Measurements from ENCODE around the gene CTRB1.
"Not testable (repeated sequence)": the region's sequence is repeated elsewhere in the genome, so short reads cannot be mapped to it uniquely, and the experiment has no call there.

Gene CTRB1

DNA sequence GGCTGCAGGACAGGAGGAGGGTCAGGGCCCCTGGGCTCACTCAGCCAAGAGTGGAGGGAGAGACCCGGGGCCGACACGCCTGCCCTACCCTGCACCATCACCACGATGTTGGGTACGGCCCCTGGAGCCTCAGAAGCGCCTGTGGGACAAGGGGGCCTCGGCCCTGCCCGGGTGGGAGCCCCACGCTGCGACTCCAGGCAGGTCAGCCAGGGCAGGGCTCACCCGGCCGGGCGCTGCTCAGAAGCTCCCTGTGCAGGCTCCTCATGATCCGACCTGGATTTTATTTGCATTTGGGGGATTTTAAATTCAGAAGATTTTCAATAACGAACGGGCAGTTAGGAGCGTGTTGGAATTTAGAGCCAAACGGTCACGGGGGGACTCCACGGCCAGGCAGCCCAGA, 13.9 kb upstream of the CTRB1 start:
- not testable (repeated sequence) for DNase-seq

DNA sequence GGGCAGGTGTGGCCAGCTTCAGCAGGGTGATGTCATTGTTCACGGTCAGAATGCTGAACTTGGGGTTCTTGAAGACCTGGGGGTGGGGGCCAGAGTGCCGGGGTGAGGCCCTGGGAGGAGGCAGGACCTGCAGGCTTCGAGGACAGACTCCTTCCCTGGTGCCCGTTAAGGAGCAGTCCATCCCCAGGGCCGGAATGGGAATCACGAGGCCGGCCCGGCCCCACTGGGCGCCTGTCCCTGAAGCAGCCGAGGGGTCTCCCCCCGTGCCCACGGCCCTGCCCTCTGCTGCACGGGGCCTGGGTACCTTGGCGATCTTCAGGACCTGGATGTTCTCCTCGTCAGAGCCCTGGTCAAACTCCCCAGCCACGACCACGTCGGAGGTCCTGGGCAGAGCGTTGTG, 13.3 kb upstream of the CTRB1 start:
- DNase-seq: not testable (repeated sequence)

DNA sequence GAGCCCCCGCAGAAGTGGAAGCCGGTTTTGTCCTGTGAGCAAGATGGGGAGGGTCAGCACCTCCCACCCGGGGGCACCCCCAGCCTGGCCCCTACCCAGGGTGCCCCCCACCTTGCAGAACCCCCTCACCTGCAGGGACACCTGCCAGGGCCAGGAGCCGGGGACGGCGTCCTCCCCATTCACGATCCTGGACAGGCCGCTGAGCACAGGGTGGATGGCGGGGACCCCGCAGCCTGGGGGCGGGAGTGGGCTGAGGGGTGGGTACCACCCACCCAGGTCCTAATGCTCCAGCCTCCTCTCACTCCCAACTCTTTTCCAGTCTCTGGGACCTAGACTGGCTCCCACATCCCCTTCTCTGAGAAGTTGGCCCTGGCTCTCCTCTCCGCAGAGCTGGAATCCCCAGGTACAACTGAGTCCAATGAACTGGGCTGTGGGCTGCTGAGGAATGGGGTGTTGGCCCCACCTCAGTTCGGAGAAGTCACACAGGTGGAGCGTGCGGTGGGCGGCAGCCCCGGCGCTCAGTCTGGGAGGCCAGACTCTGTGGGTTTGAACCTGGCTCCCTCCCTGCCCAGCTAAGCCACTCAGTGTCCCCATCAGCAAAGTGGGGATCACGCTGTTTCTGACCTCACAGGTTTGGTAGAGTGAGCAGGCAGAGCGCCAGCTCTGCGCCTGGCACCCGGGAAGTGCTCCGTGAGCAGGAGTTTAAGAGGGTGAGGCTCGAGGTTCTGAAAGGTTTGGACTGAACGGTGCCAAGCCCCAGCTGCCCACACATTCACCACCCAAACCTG, 12.6 kb upstream of the CTRB1 start:
- DNase-seq: not testable (repeated sequence)

DNA sequence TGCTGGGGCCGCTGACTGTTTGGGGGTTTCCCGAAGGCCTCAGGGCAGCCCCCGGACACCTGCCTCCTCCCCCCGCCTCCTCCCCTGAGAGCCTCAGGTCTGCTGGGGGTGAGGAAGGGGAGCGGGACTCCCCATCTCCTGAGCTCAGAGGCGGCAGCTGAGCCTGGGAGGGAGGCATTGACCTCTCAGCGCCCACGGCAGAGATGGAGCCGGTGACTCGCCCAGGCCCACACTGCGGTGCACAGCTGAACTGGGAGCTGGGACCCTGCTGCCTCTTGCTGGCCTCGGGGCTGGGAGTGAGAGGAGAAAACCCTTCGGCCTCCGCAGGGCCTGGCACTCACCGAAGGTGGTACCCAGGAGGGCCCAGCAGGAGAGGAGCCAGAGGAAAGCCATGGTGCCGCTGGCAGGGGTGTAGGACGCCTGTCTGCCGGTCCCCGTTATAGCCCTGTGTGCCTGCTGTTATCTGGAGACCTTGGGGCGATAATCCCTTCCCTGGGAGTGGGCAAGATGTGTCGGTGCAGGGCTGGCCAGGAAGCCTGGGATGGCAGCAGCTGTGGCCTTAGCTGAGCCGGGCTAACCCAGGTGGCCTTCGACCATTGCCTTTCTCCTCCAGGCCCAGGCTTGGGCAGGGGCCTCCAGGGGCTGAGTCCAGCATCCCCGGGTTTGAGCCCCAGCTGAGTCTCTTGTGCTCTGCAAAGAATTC, 11.9 kb upstream of the CTRB1 start, which contains the start of gene CTRB2:
Gene CTRB2 (minus strand): TSS at position 413 of the 703 bp plus-strand sequence. CDS start 20 bp downstream, at position 393.
- no peak for DNase-seq

DNA sequence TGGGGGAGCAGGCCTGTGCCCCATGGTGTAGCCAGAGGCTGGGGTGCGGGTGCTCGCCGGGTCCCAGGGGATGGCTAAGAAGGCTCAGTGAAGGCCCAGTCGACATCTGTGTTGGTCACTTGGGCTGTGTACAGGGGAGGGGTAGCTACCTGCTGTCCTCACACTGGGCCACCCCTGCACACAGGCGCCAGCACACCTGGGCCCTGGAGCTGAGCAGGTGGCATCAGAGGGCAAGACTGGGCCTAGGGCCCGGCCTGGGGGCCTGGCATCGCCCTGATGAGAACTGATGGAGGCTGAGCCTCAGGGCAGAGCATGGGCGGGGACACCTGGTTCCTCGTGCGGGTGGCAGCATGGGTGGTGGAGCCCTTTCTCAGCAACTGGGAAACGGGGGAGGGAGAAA, 11.0 kb upstream of the CTRB1 start:
- no peak for DNase-seq

DNA sequence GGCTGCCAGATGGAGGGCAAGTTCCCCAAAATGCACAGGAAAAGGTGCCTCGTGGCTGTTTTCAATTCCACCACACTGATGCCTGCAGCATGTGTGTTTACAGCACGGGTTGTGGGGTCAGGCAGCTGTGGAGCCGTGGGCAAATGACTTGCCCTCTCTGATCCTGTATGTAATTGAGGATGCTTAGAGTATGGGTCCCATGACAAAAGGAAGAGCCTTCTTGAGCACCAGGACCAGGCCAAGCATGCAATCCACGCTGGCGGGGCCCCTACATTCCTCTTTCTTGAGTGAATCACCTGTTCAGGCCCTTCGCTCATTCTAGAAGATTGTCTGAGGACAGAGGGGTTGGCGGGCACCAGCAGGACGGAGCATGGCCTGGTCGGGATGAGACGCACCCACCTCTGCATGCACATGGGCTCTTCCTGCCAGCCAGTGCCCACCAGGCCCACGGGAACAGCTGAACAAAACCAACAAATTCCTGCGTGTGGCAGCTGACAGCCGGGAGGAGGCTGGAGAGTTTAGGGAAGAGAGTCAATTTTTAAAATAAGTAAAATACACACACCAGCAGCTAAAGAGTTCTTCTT, 10.5 kb upstream of the CTRB1 start:
- no peak for DNase-seq

DNA sequence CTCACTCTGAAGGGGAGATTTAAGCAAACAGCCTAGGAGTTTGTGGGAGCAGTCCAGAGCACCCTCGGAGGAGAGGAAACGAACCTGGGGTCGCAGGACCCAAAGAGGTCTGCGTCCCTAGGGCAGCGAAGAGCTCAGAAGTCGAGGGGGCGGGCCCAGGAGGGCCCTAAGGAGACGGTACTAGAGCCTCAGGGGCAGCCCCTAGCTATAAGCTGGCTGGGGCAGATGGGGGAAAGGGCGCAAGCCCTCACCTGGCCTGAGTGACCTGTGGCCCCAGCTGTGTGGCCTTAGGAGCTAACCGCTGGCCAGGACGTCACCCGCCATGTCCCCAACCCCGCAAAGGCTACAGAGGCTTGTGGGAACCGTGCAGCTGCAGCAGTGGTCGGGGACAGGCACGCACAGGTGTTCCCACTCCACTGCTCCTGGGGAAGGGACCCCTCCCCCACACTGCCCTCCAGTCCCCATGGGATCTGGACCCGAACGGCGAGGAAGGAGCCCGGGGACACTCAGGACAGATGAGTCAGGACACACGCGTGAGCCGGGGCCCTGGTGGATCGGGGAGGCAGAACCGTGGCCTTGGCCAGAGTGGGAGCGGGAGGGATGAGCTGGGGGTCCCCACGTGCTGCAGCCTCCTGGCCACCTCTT, 9.8 kb upstream of the CTRB1 start:
- DNase-seq: no peak

DNA sequence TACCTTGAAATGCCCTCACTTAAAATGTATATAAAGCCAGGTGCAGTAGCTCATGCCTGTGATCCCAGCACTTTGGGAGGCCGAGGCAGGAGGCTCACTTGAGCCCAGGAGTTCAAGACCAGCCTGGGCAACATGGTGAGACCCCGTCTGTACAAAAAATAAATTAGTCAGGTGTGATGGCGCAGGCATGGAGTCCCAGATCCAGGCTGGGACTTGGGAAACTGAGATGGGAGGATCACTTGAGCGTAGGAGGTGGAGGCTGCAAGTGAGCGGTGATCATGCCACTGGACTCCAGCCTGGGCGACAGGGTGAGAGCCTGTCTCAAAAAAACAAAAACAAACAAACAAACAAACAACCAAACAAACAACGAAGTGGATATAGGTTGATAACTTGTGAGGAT, 9.3 kb upstream of the CTRB1 start:
- DNase-seq: not testable (repeated sequence)

DNA sequence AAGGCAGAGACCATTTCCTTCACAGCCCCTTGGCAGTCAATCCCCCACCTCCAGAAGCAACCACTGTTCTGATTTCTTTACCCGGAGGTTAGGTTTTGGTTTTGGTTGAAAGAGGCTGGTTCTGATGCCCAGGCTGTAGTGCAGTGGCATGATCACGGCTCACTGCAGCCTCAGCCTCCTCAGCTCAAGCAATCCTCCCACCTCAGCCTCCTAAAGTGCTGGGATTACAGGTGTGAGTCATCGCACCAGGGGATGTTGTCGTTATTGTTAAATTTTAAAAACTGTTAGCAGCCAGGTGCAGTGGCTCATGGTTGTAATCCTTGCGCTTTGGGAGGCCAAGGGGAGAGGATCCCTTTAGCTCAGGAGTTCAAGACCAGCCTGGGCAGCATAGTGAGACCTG, 8.8 kb upstream of the CTRB1 start:
- DNase-seq: no peak

DNA sequence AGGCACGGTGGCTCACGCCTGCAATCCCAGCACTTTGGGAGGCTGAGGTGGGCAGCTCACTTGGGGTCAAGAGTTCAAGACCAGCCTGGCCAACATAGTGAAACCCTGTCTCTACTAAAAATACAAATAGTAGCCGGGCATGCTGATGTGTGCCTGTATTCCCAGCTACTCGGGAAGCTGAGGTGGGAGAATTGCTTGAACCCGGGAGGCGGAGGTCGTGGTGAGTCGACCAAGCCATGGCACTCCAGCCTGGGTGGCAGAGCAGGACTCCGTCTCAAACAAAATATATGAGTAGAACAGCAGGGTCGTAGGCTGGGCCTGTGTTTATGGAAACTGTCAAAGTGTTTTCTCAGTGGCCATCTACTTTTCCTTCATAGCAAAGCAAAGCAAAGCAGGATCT, 7.5 kb upstream of the CTRB1 start:
- not testable (repeated sequence) for DNase-seq

DNA sequence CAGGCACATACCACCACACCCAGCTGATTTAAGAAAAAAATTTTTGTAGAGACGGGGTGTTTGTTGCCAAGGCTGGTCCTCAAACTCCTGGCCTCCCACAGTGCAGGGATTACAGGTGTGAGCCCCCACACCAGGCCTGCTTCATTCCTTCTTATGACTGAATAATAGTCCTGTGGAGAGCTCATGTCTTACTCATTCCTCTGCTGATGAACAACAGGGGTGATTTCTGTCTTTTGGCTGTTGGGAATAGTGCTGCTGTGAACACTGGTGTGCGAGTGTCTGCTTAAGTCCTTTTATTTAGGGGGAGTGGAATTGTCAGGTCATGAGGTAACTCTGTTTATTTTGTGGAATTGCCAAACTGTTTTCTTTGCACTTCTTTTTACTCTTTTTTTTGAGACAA, 2.7 kb upstream of the CTRB1 start:
- DNase-seq: no peak

DNA sequence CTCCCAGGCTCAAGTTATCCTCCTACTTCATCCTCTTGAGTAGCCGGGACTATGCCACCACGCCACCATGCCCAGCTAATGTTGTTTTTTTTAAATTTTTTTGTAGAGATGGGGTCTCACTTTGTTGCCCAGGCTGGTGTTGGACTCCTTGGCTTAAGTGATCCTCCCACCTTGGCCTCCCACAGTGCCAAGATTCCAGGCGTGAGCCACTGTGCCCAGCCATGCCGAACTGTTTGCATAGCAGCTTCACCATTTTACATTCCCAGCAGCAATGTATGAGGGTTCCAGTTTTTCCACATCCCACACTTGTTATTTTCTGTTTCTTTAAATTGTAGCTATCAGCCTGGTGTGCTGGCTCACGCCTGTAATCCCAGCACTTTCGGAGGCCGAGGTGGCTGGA, 2.2 kb upstream of the CTRB1 start:
- DNase-seq: no peak

DNA sequence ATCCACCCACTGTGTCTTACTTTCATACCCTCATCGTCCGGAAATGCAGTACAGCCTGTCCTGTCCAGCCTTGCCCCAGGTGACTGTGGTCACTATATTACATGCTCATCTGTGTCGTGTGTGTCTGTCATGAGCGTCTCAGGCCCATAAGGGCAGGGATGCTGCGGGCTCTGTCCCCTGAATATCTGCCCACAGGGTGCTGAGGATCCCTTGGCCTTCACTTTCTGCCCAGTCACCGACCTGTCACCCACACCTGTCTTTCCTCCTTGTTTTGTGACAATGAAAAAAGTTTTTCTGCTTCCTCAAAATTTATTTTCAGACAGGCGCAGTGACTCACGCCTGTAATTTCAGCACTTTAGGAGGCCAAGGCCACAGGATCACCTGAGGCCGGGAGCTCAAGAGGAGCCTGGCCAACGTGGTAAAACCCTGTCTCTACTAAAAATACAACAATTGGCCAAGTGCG, 1.4 kb upstream of the CTRB1 start:
- DNase-seq: no peak

DNA sequence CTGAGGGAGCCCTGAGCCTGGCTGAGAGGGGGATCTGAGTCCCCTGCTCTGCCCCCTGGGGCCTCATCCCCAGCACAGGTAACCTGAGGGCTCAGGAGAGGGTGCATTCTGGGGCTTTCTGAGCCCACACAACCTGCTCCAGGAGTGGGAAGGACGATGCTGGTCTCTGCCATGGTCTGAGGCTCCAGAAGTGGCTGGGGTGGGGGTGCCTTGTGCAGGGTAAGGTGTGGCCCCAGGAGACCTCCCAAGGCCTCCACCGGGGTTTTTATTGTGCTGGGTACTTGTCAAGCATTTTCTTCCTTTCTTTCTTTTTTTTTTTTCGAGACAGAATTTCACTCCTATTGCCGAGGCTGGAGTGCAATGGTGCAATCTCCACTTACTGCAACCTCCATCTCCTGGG, 300 bp downstream of the CTRB1 start:
- no peak for DNase-seq

DNA sequence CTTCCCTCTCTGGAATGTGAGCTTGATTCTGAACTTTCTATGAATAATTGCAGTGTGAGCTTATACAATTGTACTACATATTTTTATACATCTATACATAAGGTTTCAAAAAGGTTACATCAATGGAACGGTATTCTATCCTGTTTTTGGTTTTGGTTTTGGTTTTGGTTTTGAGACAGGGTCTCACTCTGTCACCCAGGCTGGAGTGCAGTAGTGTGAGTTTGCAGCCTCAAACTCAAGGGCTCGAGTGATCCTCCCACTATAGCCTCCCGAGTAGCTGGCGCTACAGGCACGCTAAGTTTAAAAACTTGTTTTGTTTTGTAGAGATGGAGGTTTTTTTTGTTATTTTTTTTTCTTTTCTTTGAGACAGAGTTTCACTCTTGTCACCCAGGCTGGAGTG, 1.1 kb downstream of the CTRB1 start:
- no peak for DNase-seq

DNA sequence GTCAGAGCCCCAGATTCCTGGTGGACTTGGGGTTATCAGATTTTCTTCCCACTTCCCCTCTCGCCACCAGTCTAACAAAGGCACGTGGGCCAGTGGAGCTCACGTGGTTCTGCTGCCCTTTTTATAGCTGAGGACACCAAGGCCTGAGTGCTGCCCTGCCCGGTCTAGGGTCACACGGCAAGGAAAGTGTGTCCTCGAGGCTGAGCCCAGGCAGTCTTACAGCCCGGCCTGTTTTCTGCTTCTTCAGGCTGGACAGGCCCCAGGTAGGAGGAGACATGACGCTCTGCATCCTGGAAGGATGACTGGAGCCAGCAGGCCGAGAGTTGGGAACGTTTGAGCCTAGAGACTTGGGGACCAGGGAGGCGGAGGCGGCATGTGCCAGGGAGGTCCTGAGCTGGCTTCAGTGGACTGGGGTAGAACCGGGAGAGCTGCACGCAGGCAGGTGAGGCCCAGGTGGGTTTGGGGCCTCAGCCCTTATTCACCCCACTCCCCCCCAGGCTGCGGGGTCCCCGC, 3.5 kb downstream of the CTRB1 start:
- DNase-seq: no peak

DNA sequence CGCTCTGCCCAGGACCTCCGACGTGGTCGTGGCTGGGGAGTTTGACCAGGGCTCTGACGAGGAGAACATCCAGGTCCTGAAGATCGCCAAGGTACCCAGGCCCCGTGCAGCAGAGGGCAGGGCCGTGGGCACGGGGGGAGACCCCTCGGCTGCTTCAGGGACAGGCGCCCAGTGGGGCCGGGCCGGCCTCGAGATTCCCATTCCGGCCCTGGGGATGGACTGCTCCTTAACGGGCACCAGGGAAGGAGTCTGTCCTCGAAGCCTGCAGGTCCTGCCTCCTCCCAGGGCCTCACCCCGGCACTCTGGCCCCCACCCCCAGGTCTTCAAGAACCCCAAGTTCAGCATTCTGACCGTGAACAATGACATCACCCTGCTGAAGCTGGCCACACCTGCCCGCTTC, 4.3 kb downstream of the CTRB1 start:
- not testable (repeated sequence) for DNase-seq

DNA sequence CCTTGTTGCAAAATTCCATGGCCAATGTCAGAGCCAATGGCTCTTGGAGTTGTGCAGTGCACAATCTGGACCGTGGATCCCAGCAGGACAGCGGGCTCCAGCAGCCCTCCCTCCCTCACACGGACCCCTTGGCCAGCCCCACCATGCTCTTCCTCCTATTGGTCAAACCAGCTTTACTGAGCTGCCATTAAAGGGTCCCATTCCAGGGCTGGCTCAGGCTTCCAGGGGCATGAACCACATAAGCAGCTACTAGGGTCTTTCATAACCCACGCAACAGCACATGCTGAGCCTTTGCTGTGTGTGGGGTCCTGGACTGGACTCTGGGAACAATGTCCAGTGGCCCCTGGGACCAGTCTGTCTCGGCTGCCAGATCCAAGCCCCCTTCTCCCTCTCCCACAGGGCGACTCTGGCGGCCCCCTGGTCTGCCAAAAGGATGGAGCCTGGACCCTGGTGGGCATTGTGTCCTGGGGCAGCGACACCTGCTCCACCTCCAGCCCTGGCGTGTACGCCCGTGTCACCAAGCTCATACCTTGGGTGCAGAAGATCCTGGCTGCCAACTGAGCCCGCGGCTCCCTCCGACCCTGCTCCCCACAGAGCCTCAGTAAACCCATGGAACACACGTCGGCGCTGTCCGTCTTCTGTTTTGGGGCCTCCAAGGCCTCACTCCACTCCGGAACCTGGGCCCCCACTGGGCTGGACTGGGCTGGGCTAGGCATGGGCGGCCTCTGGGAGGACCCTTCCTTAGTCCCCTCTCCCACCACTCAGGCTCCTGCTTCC, 5.7 kb downstream of the CTRB1 start:
- DNase-seq: no peak

DNA sequence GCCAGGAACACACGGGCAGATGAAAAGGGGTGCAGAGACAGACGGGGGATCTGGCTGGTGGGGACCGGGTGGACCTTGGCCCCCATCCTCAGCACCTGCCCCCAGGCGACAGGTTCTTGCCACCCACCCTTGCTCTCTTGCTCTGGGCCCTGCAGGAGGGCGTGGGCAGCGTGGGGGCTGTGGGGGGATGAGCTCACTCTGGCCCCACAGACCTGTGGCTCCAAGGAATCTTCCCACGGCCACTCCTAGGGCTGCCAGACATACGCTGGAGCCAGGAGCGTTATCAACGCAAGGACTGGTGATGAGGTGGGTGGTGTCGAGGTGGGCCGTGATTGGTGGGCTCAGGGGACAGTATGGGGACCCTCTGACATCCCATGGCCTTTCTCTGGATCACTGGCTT, 6.3 kb downstream of the CTRB1 start:
- DNase-seq: no peak

DNA sequence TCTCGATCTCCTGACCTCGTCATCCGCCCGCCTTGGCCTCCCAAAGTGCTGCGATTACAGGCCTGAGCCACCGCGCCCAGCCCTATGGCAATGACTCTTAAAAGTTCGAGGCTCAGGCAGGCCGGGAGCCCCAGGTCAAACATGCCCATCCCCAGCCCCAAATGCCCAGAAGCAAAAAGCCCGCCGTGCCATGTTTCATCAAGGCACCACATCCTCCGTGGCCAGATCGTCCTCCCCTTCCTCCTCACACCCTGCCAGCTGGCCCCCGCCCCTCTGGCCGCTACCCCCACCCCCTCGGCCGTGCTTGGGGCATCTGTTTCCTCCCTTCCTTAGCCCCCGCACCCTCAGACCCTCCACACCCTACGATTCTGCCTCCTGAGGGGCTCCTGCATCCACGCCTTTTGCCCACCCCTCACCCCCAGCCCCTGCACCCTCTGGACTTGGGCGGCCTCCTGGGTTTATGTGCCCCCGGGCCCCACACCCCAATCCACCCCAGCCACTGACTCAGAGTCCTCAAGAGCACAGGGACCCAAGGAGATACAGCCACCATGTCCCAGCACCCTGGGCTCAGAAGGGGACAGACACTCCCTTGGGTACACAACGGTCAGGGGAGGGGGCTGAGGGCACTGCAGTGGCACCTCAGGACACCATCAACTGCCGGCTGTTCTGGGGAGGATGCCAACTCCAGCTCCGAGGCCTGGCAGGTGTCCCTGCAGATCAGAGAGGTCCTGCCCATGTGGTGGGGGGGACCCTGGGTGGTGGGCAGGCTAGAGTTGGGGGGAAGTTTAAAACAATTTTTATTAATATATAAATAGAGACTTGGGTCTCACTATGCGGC, 7.1 kb downstream of the CTRB1 start:
- no peak for DNase-seq

DNA sequence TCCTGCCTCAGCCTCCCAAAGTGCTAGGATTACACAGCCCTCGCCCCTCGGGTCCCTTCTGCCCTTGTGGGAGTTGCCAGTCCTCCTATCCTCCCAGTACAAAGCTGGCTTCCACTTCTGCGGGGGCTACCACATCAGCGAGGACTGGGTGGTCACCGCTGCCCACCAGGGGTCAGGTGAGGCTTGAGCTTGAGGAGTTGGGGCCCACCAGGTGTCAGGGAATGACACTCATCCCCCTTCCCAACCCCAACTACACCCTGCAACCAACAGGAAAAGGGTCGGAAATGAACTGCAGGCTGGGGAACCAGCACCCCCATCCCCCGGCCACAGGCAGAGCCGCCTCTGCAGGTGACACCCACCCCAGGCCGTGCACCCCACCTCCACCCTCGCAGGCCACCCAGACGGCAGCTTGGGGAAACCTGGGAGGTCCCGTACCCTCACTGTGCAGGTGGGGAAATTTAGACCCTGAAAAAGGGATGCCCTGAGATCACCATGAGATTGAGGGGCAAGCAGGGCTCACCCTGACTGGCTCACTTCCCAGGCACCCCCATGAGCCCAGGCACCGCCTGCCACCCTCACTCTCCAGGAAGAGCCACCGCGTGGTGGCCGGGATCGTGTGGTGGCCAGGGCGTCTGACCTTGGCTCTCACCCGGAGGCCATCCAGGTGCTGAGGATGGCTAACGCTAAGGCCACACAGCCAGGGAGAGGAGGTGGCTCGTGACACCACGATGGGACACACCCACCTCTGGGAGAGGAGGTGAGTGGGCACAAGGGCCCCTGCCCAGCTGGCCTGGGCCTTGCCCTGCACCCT, 8.0 kb downstream of the CTRB1 start:
- no peak for DNase-seq

All from NCI-H526 treated with DMSO at 0.1 percent for 48 hours (cell line).